Measurements from ENCODE around the gene PSMB8.

The PSMB8 gene

DNA sequence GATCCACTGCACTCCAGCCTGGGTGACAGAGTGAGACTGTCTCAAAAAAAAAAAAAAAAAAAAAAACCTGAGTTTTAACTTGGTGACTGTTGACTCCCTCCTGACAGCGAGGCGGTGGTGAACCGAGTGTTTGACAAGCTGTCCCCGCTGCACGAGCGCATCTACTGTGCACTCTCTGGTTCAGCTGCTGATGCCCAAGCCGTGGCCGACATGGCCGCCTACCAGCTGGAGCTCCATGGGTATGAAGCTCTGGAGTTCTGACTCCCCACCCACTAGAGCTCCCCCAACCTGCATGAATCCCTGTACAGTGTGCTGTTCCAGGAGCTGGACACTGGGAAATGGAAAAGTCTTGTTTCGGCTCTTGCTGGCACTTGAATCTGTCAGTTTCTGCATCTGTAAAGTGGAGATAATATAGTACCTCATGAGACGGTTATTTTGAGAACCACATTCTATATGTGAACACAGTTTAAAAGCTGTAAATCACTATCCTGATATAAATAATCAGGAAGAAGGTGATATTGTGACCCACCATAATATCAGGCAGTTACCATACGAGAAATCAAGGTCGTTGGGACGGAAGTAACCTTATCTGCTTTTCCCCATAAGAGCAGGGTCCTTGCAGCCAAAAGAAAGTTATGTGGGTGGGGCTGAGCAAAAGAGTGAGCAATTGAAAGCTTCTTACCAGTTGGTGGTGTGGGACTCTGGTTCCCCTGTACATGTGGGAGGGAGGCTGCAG lies 13.5 kb upstream of the PSMB8 start:
- DNase-seq (ENCODE audit: low read depth in 2 of 2), result no peak

DNA sequence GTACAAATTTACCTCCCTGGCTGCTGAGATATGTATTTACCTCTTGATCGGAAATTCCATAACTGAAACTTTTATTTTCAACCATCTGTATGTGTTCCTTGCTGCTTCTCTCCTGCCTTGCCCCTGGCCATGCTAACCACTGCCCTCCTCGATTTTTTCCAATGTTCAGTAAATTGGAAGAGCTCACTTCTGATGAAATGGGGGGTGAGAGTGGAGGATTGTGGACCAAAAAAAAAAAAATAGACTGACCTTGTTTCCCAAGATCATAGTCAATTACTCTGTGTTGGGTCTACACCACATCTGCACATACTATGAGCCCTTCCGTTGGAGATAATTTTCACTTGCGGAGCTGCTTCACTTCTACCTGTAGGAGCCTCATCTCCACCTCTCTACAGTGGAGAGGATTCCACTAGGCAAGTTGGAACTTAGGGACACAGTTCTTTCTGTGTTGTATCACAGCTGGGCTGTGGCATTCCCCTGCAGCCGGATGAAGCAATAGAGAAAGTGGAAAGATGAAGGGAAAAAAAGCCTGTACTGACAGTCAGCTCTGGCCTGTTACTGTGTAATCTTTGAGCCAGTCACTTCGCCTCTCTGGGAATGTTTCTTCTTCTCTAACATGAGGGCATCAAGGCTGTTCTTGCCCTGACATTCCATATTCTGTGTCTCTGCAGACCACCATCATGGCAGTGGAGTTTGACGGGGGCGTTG lies 11.8 kb upstream of the PSMB8 start:
- DNase-seq (ENCODE audit: low read depth in 2 of 2), result no peak

DNA sequence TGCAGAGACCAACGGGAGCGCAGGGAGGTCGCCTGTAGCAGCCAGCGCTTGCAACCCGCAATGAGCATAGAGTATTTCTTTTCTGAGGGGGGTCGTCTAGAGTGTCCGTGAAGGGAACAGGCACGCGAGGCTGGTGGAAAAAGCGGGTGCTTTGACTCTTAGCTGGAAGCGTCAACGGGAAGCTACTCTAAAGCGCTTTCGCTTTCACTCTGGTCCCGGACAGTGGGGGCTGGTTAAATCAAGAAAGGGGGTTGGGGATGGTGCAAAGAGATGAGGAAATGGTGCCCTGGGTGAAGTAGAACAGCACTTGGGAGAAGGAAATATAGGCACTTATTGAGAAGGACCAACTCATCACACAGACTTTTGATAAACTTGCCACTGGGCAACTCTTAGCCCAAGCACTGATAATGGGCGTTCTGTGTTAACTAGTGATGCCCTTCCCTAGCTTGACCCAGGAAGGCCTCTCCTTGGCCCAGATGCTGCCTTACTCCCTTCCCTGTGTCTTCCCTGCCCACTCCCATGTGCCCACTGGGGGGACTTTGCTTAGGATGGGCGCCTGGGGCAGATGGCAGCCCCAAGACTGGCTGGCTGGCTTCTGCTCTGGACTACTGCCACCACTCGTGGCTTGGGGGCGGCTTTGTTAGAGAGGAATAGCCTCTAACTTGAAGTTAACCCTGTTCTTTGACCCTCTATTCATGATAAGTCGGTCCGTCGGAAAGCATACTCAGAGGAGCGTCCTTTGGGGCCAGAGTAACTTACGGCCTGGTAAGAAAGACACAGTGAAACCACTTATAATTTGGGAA lies 10.7 kb upstream of the PSMB8 start:
- peak; percentile 30 to 64 for DNase-seq (ENCODE audit: low read depth in 2 of 2)

DNA sequence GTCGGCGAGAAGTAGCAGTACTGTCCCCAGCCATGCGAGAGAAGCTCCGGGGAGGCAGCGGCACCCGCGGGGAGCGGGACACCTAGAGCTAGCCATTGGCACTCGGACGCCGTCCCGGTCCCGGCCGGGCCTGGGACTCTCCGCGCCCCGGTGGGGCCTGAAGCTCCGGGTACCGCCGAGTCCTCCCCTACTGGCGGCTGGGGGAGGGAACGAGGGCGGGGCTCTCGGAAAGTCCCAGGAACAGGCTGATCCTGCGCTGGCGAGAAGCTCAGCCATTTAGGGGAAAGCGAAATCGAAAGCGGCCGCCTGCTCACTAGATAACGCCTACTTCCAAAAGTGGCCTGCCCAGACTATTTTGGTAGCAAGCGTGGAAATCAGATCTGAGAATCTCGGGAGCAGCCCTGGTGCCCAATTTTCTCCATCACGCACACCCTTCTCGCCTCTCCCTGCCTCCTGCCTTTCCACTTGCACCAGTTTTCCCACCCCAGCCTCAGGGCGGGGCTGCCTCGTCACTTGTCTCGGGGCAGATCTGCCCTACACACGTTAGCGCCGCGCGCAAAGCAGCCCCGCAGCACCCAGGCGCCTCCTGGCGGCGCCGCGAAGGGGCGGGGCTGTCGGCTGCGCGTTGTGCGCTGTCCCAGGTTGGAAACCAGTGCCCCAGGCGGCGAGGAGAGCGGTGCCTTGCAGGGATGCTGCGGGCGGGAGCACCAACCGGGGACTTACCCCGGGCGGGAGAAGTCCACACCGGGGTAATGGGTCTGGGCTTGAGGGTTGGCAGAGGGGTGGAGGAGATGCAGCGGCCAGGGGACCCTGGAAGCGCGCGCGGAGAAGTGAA lies 9.9 kb upstream of the PSMB8 start, which contains the start of the genes PSMB9 and TAP1:
Gene PSMB9, plus strand, starts transcription at position 652 of the 835 bp plus-strand sequence. Its CDS starts 38 bp downstream, at position 690.
Gene TAP1, minus strand, starts transcription at position 164 of the 835 bp plus-strand sequence. Its CDS starts 68 bp downstream, at position 96.
- peak; percentile 95 to 98 for DNase-seq (ENCODE audit: low read depth in 2 of 2)

DNA sequence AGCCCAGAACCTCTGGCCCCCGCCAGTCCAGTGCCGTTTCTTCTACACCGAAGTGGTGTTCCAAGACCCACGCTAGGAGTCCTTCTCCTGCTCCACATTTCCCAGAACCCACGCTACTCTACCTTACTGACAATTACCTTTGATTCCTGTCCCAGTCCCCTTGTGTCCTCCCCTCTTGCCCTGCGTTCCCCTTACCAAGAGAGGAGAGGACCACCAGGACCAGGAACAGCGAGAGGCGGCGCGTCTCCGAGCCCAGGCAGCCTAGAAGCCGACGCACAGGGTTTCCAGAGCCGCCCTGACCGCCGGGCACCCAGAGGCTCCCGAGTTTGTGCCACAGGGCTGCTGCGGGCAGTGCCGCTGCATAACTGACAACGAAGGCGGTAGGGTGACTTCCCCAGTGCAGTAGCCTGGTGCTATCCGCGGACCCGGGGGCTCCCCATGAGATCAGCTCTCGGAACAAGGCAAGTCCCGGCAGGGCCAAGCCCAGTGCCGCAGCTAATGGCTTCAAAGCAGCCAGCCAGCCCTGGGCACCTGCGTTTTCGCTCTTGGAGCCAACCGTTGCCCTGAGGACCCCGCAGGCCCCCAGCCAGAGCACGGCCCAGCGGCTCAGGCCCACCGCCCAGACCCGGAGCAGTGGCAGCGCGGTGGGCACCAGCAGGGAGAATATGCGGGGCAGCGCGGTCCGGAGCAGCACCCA lies 9.1 kb upstream of the PSMB8 start:
- DNase-seq (ENCODE audit: low read depth in 2 of 2), result peak in 1 of 2 donors; percentile 30

DNA sequence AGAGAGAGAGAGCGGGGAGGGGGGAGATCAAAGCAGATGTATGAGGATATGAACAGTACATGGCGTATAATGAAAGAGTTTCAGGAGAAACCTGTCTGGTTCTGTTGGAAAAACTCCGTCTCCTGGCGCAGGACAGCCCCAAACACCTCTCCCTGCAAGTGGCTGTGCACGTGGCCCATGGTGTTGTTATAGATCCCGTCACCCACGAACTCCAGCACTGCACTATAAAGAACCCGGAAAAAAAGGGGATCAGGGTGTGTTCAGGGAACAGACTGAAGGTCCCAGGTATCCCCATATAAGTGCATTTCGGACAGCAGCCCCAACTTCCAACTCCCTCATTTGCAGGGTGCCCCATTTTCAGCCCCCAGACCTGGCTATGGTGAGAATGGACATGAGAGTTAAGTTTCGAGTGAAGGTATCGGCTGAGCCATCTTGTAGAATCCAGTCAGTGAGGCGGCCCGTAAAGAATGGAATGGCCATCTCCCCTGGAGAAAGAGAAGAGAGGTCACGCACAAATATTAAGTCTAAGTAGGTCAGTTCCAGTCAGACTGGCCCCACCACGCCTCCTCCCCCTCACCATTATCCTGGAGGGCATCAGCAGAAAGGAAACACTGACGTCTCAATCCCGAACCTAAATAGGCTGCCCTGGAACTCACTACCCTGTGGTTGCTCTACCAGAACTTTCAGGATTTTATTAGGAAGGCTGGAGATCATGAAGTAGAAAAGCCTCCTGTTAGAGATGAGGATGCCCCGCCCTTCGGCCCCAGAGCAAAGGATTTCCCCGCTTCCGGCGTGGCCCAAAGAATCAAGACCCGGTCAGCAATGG lies 8.4 kb upstream of the PSMB8 start:
- no peak for DNase-seq (ENCODE audit: low read depth in 2 of 2)

DNA sequence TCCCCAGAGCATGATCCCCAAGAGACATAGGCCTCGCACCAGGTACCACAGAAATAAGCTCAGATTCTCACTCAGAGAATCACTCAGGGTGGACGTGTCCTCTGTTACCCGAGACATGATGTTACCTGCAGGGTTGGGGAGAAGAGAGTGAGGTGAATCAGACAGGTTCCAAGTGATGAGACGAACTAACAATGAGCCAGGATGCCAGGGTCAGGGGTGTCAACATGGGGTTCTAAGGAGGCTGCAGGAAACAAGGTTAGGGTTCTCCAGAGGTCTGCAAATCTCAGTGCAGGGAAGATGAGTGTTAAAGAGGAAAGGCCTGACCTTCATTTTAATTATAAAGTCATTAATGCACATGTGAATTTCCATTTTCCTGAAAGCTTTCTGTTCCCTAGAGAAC lies 7.2 kb upstream of the PSMB8 start:
- no peak for DNase-seq (ENCODE audit: low read depth in 2 of 2)

DNA sequence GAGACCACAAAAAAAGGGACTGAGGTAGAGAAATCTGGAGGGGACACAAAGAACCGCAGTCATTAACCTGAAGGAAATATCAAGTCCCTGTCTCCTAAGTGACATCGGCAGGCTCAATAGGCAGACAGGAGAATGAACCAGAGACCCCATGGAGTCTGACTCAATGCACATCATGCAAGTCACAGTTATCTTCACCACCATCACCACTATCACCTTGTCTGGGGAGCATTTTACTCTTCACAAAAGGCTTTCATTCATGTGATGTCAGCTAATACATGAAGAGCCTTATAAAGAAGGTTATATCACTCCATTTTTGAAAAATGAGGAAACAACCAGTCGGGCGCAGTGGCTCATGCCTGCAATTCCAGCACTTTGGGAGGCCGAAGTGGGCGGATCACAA lies 5.3 kb upstream of the PSMB8 start:
- no peak for DNase-seq (ENCODE audit: low read depth in 2 of 2)

DNA sequence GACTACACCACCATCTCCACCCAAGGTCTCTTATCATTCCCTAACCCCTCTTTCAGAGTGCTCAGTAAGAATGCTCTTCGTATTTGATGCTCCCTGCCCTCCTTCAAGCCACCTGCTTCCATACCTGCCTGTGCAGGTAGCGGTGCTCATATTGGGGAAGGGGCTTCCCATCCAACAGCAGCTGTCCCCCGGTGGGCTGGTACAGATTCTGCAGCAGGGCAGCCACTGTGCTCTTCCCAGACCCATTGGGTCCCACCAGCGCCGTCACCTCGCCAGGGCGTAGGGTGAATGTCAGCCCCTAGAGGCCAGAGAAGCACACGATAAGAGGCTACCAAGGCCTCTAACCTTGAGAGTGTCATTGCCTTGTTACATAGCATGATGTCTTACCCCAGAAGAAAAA lies 3.9 kb upstream of the PSMB8 start:
- DNase-seq (ENCODE audit: low read depth in 2 of 2), result no peak

DNA sequence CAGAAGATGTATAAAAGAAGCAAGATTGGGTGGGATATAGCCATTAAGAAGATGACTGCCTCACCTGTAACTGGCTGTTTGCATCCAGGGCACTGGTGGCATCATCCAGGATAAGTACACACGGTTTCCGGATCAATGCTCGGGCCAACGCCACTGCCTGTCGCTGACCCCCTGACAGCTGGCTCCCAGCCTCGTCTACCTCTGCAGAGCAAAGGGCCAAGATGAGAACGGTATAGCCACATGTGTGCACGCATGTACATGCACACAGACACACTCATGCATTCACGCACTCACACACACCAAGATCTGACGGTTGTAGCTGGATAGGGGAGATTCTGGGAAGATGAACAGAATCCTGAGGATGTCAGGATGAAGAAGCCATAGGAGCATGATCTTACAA lies 3.2 kb upstream of the PSMB8 start:
- DNase-seq (ENCODE audit: low read depth in 2 of 2), result no peak

DNA sequence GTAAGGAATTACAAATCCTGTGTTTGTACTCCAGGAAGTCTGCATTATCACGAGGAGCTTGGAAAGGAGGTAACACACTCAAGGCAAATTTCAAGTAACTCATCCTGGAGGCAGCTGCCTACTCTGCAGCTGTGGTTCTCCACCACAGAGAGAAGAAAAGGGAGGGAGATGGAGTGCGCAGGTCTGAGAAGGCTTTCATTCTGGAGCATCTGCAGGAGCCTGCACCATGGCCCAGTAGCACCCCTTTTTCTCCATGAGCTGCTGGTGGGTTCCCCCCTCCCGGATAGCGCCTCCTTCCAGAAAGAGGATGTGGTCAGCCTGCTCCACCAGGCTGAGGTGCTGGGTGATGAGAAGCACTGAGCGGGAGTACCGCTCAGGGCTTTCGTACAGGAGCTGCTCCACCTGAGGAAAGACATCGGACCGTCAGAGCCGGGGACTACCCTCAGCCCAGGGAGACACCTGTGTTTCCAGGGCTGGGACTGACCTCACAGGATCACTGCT lies 1.6 kb upstream of the PSMB8 start:
- no peak for DNase-seq (ENCODE audit: low read depth in 2 of 2)

DNA sequence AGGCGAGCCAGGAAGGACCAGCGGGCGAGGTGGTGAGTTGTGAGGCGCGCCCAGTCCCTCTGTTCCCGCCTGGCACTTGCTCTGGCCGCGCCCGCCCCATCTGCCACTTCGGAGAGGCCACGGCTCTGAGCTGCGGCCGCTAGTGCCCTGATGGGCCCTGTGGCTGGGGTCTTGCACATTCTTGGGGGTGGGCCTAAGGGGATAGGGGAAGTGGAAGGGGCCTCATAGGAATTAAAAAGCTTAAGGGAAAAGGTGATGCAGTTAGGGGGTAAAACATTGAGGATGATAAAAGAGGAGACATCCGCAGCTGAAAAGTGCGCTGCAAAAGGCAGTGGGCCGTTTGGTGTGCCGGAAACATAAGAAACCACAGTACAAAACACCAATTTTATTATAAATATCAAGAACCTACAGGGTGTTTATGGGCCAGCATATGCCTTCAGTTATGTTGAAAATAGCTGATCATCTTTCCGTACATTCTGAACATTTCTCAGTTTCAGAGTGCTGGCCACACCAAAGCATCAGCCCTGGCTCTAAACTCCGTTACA lies 1.1 kb upstream of the PSMB8 start:
- DNase-seq (ENCODE audit: low read depth in 2 of 2), result no peak

DNA sequence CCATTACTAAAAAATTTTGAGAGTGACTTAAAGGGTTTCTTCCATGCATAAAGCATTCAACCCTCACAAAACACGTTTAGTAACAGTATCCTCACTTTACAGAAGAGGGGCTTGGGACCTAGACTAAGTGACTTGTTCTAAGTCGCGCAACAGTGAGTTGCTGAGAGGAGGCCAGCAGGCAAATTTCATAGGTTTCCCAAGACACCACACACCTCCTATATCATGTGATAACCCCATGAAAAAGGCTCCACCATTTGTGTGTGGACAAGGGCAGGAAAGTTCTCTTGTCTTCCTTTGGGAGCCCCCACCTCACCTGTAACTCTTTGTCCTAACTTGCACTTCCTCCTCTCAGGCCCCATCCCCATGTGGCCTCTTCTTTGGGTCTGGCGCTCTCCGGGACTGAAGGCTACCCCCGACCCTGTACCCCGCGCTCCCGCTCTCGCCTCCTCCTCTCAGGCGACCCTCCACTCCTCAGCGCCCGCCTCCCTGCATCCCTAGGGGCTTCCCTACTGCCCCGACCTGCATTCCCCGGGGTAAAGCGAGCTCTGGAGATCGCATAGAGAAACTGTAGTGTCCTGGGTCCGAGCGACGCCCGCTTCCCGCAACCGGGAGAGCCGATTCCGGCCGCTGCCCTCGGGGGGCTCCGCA lies 392 bp downstream of the PSMB8 start:
- no peak for DNase-seq (ENCODE audit: low read depth in 2 of 2)

DNA sequence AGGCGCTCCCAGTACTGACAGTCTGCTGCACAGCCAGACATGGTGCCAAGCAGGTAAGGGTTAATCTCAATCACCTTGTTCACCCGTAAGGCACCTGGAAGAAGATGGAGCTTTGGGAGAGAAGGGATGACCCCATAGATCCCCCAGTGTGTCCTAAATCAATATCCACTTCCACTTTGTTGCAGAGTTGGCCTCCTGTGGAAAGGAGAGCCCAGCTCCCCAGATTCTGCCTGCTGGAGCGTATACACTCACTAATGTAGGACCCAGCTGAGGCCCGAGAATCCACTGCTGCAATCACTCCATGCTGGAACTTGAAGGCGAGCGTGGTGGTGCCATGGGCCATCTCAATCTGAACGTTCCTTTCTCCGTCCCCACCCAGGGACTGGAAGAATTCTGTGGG lies 1.2 kb downstream of the PSMB8 start:
- DNase-seq (ENCODE audit: low read depth in 2 of 2), result no peak

DNA sequence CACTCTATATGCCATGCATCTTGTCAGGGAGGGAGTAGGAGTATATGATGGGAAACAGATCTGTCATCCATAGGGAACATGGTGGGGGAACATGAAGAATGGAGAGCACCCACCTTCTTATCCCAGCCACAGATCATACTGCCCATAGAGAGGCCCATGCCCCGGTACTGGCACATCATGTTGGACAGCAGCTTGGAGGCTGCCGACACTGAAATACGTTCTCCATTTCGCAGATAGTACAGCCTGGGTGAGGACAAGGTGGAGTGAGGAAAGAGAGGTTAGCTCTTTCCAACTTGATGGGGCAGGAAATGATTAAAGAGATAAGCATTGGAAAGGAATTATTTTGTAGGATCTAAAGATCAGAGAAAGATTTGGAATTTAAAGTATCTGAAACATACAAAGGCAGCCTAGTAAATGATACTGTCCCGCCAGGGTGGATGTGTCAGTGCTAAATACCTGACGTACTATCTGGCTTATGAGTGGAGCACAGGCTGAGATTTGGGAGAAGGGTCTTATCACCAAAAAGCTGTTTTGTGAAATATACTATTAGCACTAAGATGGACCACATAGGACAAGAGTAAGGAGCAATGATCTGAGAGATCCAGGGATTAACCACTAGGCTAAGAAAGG lies 1.7 kb downstream of the PSMB8 start:
- no peak for DNase-seq (ENCODE audit: low read depth in 2 of 2)

DNA sequence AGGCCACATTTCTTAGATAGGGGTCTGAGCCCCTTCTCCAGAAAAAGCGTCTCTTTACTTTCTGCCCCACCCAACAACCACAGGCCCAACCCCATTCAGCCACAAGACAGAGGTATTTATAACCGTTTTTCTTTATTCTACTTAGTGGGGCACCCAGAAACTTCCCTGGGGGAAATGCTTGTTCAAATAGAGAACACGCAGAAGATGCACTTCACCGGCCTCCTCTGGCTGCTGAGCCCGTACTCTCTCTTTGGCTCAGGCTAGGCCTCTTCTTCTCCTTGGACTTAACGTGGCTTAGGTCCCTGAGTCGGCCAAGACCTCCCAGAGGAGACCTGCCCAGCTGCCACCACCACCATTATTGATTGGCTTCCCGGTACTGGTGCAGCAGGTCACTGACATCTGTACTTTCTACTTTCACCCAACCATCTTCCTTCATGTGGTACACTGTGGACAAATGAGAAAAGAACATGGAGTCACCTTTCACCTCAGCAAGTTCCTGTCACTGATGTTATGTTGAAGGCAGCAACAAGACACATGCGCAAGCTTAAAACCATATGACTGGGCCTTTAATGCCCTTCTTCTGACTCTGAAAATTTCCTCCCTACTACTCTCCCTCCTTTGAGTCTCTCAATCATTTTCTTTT lies 3.1 kb downstream of the PSMB8 start:
- DNase-seq (ENCODE audit: low read depth in 2 of 2), result no peak

DNA sequence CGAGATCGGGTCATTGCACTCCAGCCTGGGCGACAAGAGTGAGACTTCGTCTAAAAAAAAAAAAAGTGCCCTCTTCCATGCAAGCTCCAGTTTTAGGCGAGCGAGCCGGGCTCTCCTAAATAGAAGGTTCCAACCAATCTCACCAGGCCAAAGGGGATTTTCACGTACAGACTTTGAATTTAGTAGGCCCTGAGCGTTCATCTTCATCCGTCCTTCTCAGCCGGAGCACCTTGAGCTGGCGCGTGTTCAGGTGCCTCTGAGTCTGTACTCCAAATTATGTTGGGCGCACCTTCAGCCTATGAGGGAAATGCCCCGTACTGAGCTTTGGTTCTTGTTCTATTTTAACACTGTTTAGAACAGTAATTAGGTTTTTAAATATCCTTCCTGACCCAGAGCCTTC lies 4.5 kb downstream of the PSMB8 start:
- no peak for DNase-seq (ENCODE audit: low read depth in 2 of 2)

Data from activated CD8-positive, alpha-beta memory T cell treated with anti-CD3 and anti-CD28 coated beads for 4 hours (primary cell).